ENCODE measurements around the gene SH3PXD2B.
A peak's percentile ranks its signal among the peaks of the same experiment; 100 is the strongest.

The SH3PXD2B gene

DNA sequence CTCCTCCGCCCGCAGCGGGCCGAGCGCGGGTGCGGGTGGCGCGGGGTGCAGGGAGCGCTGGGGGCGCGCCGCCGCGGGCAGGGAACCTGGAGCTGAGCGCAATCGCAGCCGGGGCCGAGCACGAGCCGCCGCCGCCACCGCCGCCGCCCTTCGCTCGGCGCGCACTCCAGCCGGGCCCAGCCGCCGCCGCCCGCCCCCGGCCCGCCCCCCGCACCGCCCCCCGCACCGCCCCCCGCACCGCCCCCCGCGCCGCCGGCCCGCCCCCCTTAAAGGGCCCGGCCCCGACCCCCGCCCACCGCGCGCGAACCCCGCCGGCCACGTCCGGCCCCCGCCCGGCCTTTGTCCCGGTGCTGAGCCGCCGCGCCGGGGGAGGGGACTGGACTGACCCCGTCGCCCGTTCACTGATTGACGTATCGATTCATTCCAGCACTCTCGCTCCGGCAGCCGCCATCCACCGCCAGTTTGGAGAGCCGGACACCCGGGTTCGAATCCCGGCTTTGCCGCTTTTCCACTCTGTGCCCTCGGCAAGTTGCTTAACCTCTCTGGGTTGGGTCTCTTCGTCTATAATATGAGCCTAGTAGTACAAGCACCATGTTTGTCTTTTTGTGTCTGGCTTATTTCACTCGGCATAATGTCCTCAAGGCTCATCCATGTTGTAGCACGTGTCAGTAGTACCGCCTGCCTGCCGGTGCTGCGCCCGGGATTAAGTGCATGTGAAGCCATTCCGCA is at the start of gene SH3PXD2B:
SH3PXD2B (minus strand) TSS at position 168 of the 729 bp plus-strand sequence. CDS start 173 bp downstream, outside the sequence.
- peak; percentile 38 for DNase-seq

GRCh38 chr5:172502969-172503368 is 48.6 kb upstream of the SH3PXD2B start:
- no peak for DNase-seq

DNA sequence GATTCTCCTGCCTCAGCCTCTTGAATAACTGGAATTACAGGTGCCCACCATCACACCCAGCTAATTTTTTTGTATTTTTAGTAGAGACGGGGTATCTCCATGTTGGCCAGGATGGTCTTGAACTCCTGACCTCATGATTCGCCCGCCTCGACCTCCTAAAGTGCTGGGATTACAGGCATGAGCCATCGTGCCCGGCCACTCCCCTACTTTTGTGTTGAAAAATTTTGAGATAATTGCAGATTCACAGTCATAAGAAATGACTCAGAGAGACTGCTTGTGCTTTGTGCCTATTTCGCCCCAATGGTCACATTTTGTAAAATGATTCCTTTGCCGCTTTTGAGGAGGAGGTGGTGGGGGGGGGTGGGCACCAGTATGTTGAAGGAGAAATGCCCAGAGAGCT is 48.1 kb upstream of the SH3PXD2B start:
- DNase-seq, result no peak

DNA sequence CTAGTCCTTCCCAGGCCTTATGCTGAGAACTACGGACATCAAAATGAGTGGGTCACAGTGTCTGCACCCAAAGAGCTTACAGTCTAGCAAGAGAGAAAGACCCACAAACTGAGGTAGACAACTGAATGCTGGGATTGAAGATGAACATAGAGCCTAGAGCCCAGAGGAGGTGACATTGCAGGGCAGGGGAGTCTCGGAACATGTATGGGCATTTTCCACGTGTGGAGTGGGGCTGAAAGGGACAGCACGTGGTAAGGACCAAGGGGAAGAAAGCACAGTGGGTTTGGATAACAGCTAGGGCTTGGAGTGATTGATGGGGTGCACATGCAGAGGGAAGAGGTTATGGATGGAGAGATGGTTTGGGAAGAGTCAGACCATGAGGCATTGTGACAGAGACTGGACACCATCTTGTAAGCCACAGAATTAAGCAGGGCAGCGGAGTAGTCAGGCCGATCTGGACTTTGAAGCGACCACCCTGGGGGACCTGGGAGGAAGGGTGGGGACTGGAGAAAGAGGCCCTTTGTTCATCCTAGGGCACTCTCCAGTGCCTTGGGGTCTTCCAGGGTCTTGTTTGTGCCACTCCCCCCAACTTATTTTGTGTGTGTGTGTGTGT is 47.5 kb upstream of the SH3PXD2B start:
- no peak for DNase-seq

DNA sequence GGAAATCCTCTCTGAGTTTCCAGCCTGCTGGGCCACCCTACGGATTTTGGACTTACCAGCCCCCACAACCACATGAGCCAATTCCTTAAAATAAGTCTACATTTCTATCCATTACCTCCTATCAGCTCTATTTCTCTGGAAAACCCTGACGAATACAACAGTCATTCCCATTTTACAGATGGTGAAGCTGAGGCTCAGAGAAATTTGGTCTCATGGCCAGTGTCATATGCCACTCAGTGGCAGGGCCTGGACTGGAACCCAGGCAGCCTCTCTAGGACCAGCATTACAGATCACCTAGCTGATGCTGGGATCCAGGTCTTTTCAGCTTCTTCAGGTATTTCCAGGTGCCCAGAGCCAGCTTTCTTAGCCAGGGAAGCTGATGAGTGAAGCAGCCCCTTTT is 45.0 kb upstream of the SH3PXD2B start:
- DNase-seq, result no peak

GRCh38 chr5:172498431-172499129 is 44.3 kb upstream of the SH3PXD2B start:
- DNase-seq, result no peak

DNA sequence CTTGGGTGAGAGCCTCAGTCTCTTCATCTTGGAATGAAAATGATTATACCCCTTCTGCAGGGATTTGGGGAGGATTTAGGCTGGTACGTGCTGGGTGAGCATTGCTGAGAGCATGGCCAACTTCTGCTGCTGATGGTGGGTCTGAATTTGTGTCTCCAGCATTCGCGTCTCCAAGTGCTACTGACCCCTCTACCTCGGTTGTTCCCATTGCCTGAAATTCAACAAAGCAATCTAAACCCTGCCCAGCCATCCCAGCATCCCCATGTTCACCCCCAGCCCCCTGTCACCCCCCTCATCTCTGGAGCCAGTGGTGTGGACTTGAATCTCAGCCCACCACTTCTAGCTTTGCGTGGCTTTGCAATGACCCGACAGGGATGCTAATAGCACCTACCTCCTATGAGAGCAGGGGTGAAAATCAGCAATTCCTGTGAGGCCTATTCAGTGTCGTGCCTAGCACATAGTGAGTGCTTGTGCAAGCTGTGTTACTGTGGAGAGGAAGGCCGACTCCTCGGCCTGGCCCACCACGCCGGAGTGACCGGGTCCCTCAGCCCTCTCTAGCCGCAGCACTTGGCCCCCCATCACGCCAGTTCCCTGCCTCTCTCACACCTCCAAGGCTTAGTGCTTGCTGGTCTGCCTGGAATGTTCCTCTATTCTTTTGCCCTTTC is 43.4 kb upstream of the SH3PXD2B start:
- DNase-seq, result no peak

DNA sequence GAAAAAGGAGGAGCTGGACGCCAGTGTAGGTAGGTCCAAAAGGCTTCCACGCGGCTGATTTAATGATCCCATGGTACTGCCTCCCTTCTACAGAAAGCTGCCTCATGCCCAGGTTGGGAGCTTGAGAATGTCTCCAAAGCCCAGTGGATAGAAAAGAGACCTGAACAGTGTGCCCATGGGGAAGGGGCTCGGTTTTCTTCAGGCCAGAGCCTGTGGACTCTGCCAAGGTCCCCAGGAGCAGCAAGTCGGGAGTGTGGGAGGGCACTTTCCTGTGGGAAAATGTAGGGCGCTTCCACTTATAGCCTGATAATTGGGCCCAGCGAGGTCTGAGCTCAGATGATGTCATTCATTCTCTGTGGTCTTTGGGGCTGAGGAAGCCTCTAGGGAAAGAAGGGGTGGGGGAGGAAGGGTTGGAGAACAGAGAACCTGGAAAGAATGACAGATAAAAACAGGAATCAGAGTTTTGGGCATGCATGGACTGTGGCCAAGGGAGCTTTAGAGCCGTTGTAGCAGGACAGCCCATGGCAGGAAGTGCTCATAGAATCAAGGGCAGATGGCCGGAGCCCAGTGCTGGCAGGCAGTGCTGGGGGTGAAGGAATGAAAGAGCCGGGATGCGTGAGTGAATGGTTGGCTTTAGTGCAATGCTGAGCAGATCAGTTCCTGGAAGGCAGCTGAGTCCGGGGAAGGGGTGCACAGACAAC is 42.5 kb upstream of the SH3PXD2B start:
- DNase-seq, result no peak

DNA sequence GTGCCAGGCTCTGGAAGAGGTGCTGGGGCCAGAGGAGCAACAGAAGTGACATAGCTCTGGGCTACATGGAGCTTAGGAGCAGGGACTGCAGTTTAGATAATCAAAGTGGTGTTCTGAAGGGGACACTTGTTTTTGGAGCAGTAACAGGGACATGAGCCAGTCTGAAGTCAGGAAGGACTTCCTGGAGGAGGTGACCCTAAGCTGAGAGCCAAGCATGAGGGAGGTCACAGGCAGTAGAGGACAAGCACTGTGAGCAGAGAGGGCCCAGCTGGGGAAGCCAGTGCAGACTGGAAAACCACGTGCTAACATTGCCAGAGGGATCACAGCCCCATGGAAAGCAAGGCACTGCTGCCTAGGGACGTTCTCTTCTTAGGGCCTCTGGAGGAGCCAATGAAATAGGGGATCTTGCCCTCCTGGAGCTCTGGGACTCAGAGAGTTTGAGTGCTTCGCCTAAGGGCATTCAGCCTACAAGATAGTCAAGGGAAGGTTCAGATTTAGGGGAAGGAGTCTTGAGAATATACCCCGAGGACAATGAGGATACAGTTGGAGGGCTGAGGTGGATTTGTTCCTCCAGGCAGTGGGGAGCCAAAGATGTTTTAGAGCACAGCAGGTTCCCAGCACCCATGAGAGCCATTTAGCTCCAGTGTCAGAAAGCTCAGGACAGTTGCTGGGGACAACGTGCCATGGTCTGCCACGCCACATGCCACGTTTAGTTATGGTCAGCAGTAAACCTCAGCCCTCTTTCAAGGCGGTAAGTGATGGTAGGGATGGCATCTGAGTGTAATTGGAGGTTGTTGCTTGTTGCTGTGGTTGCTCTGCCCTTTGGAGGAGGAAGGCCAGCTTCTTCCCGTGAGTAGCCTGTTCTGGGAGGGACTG is 40.5 kb upstream of the SH3PXD2B start:
- DNase-seq, result no peak

- DNase-seq, result no peak
Observed at GRCh38 chr5:172493906-172494305, 39.6 kb upstream of the SH3PXD2B start.

DNA sequence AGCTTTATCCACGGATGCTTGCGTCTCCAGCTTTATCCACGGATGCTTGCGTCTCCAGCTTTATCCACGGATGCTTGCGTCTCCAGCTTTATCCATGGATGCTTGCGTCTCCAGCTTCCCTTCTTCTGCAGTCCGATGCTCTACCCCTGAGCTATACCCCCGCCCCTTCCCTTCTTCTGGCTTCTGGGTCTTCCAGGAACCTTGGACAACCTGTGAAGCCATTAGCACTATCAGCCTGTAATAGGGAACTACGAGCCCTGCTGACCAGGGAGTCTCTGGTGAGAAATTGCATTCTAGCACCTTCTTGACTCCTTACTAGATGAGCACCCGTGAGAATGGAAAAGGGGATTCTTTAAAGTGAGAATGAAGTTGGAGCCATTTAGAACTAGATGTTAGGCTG is 39.1 kb upstream of the SH3PXD2B start:
- DNase-seq, result no peak

GRCh38 chr5:172493002-172493401 is 38.7 kb upstream of the SH3PXD2B start:
- no peak for DNase-seq

DNA sequence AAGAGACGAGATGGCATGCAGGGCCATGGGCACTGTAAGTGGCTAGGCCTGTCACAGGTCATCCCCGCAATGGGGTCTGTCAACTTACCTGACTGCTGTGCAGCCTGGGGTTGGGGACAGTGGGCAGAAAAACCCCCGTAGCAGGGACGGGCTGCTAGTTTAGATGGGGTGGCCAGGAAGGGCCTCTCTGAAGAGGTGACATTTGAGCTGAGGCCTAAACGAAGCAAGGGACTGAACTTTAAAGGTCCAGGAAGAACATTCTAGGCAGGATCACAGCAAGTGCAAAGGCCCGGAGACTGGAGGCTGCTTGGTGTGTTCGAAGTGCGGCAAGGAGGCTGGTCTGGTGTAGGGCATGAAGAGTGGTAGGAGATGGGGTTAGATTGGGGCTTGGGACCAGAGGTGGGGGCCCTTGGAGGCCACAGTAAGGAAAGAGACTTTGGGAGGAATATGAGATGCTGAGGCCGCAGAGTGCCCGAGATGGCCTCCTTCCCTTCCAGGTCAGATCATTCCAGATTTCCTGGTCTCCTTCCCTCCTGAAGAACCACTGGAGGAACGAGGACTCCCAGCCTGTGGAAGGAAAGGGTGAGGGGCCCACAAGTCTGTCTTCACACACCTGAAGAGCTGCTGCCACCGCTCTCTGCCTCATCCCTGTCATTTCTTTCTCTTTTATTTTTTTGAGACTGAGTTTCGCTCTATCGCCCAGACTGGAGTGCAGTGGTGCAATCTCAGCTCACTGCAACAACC is 37.9 kb upstream of the SH3PXD2B start:
- no peak for DNase-seq

DNA sequence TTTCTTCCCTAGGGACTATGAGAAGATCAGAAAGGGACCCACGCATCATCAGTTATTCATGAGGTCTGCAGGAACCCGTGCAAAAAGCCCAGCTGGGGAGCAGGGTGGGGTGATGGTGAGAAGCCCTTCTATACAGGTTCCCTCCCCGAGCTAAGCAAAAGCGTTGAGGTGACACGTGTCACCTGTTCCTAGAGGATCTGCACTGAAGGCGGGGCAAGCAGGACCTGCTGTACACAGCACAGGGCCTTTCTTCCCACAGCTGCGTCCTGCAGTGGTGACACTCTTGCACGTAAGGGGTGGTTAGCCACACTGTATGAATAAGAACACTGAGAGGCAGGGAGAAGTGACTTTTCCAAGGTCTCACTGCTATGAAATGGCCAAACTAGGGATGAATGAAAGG is 37.2 kb upstream of the SH3PXD2B start:
- DNase-seq, result no peak

GRCh38 chr5:172490514-172491461 is 36.5 kb upstream of the SH3PXD2B start:
- no peak for DNase-seq

GRCh38 chr5:172488221-172488620 is 33.9 kb upstream of the SH3PXD2B start:
- DNase-seq, result no peak

DNA sequence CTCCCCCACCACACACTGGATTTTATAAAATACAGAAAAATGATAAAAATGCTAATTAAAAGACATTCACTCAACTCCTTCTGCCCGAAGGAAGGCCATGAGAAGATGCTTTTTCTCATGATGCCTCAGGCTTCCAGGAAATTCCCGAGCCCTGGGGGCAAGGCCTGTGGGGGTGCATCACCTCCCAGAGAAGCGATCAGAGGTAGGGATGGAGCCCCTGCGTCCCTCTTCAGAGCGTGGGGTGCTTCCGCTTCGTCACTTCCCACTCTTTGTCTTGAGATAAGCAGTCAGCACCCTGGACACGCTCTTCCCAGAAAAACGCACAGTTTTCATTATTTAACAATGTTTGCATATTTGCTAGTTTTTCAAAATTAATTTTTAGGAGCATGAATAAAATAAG is 33.3 kb upstream of the SH3PXD2B start:
- no peak for DNase-seq

DNA sequence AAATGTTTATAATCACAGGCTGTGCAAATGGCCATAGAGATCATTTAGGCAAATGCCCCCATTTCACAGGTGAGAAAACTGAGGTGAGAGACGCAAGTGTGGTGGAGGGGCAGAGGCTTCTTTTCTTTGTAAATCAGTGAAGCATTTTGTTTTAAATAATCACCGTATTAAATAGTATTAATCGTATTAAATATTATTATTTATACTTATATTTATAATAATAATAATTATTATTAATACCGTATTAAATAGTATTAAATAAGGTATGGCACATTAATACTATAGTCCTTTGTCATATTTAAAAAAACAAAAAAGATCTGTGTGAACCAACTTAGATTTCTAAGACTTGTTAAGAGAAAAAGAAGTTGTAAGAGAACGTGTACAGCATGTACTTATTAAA is 32.6 kb upstream of the SH3PXD2B start:
- DNase-seq, result no peak

DNA sequence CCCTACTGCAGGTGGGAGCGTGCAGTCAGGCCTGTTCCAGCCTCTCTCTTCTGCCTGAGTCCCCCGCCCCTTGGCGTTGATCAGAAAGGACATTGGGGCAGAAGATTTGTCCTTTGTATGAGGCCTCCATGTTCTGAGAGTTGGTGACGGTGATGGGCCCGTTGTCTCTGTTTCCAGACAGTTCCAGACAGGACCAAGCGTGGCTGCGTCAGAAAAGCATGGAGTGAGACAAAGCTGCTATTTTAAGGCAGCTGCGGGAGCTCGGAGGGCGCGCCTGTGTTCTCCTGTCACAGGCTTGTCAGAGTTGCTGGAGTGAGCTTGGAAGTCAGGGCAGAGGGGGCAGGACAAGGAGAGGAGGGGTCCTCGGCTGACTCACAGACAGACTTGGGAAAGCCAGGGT is 32.1 kb upstream of the SH3PXD2B start:
- DNase-seq, result no peak
